ENCODE data around the gene CST9. TPM values are rescaled to one million over a fixed set of nuclear protein-coding genes. Genes with fewer than 3 reads are reported as not detected.

CST9 gene
- total and polyA plus RNA-seq, 2 of the 13 experiments (the other 11 are each of a cell fraction or from before 2014, with no cell fraction given): 0.07 TPM; not detected in 1

DNA sequence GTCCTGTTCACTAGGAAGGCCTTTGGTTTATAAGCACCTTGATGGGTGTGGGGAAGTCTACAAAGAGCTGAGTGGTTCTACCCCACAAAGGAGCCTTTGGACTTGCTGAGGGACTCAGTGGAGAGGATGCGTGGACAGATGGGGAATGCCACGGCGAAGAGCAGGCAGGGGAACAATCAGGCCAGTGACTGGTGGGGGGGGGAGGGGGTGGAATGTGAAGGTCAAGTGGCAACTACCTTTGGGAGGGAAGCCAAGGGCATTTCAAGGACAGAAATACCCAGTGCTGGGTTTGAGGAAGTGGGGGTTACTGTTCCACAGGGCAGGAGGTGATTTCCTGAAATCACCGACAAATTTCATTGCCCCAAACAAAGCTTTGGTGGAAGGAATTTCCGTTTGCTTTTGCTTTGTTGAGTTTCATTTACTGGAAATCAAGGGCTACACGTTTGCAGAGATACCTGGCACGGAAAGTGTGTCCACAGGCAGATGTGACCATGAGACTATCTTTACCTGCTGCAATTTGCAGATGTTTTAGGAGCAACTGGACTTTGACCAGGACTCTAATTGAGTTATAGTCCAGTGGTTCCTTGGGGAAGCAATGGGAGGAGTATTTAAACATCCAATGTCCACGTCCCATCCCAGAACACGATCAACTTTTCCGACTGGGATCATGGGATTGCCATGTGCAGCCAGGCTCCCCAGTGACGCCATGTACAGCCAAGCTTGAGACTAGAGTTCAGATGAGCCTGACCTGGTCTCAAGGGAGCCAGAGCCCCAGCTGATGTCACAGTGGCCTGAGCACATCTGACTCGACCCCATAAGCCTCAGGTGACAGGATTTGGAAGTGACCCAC lies 24.1 kb upstream of the CST9 start:
- intact Hi-C loops (cut with micrococcal nuclease; ENCODE audit: unreplicated experiment): loop anchor here (5.0 kb wide), 1 partner anchor 33 kb away; no protein-coding TSS in a partner anchor
- H3K4me1 ChIP-seq (ENCODE audit: insufficient read depth, low read length): peaks cover 80% of the 10 kb centered on the region
- H4K20me1 ChIP-seq (ENCODE audit: insufficient read depth, low read length): no peaks in the 10 kb centered on the region
- peak overlapping the region; percentile 70 for H3K27ac ChIP-seq (ENCODE audit: extremely low read length, insufficient read depth, low read length)
- peak overlapping the region in 2 of 3 experiments; percentile 0 to 39; a peak in 3 of 6 replicates for H3K4me3 ChIP-seq (replicated peaks in 1 of 3; ENCODE audit: insufficient read depth in 1 of 3, low read depth in 2 of 3, low read length in 3 of 3)
- no peak overlapping the region for H2AFZ ChIP-seq (ENCODE audit: low read length)
- peak overlapping the region; percentile 45 for H3K9ac ChIP-seq (ENCODE audit: insufficient read depth, low read depth, low read length)
- CTCF ChIA-PET (ENCODE audit: low intra/inter-chr PET ratio, low total read pairs): no interaction called here
- H3K27me3 ChIP-seq (ENCODE audit: control insufficient read depth in 1 of 2, insufficient read depth in 2 of 2, low read length in 2 of 2): no peaks in the 10 kb centered on the region
- peaks cover 7 to 14% of the 10 kb centered on the region in 2 experiments; a peak in 4 of 5 replicates for H3K36me3 ChIP-seq (replicated peaks in 1 of 2; ENCODE audit: control insufficient read depth in 1 of 2, insufficient read depth in 2 of 2, low read length in 2 of 2)
- no peaks in the 10 kb centered on the region for H3K9me3 ChIP-seq (ENCODE audit: low read length)
- peaks cover under 1% of the 10 kb centered on the region for H3K79me2 ChIP-seq (ENCODE audit: insufficient read depth, low read length)
- in situ Hi-C loops (cut with HindIII; ENCODE audit: extremely low pct_ligation_motif_present, low pct_unique_long_range_greater_than_20kb): loop anchor here (10.0 kb wide), 1 partner anchor 1055 kb away; no protein-coding TSS in a partner anchor
- BruUV-seq (replicated peaks): no TSS peak
- H3K4me2 ChIP-seq (ENCODE audit: low read depth, low read length): peak overlapping the region; percentile 61
- peak; percentile 39 for ATAC-seq
- FAIRE-seq: peak; percentile 53
- WGBS (ENCODE audit: low lambda C conversion rate): 5% methylated on average over 12 of the region's 12 CpGs
- POLR2A ChIA-PET: interaction anchor here (0.6 to 18.0 kb wide), 20 partner anchors 9 to 1106 kb away, joined by 3 to 543 read pairs (median 8); partner anchors contain the start of genes CST3, GZF1, NAPB and NXT1
- DNase-seq (ENCODE audit: low spot score): peak; percentile 71
- TF ChIP-seq RNF2 (conservative IDR thresholded peaks at IDR 0.05; ENCODE audit: low read depth) (0 out of 2 replicates have a peak, but pooled peaks have one; percentile 35), MAFG (CRISPR knock-in tag; IDR thresholded peaks at IDR 0.05) (no peak), ZNF775 (CRISPR knock-in tag; IDR thresholded peaks at IDR 0.05; ENCODE audit: borderline replicate concordance) (no peak), ZNF143 (CRISPR knock-in tag; IDR thresholded peaks at IDR 0.05) (peak; percentile 77), DR1 (CRISPR knock-in tag; IDR thresholded peaks at IDR 0.05) (no peak)
- TF ChIP-seq, protein P1, sequence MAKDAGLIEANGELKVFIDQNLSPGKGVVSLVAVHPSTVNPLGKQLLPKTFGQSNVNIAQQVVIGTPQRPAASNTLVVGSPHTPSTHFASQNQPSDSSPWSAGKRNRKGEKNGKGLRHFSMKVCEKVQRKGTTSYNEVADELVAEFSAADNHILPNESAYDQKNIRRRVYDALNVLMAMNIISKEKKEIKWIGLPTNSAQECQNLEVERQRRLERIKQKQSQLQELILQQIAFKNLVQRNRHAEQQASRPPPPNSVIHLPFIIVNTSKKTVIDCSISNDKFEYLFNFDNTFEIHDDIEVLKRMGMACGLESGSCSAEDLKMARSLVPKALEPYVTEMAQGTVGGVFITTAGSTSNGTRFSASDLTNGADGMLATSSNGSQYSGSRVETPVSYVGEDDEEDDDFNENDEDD (CRISPR knock-in tag; IDR thresholded peaks at IDR 0.05; ENCODE audit: borderline replicate concordance): peak; percentile 69; the same call in 1 of the 2 replicates
- TF ChIP-seq, protein P2, sequence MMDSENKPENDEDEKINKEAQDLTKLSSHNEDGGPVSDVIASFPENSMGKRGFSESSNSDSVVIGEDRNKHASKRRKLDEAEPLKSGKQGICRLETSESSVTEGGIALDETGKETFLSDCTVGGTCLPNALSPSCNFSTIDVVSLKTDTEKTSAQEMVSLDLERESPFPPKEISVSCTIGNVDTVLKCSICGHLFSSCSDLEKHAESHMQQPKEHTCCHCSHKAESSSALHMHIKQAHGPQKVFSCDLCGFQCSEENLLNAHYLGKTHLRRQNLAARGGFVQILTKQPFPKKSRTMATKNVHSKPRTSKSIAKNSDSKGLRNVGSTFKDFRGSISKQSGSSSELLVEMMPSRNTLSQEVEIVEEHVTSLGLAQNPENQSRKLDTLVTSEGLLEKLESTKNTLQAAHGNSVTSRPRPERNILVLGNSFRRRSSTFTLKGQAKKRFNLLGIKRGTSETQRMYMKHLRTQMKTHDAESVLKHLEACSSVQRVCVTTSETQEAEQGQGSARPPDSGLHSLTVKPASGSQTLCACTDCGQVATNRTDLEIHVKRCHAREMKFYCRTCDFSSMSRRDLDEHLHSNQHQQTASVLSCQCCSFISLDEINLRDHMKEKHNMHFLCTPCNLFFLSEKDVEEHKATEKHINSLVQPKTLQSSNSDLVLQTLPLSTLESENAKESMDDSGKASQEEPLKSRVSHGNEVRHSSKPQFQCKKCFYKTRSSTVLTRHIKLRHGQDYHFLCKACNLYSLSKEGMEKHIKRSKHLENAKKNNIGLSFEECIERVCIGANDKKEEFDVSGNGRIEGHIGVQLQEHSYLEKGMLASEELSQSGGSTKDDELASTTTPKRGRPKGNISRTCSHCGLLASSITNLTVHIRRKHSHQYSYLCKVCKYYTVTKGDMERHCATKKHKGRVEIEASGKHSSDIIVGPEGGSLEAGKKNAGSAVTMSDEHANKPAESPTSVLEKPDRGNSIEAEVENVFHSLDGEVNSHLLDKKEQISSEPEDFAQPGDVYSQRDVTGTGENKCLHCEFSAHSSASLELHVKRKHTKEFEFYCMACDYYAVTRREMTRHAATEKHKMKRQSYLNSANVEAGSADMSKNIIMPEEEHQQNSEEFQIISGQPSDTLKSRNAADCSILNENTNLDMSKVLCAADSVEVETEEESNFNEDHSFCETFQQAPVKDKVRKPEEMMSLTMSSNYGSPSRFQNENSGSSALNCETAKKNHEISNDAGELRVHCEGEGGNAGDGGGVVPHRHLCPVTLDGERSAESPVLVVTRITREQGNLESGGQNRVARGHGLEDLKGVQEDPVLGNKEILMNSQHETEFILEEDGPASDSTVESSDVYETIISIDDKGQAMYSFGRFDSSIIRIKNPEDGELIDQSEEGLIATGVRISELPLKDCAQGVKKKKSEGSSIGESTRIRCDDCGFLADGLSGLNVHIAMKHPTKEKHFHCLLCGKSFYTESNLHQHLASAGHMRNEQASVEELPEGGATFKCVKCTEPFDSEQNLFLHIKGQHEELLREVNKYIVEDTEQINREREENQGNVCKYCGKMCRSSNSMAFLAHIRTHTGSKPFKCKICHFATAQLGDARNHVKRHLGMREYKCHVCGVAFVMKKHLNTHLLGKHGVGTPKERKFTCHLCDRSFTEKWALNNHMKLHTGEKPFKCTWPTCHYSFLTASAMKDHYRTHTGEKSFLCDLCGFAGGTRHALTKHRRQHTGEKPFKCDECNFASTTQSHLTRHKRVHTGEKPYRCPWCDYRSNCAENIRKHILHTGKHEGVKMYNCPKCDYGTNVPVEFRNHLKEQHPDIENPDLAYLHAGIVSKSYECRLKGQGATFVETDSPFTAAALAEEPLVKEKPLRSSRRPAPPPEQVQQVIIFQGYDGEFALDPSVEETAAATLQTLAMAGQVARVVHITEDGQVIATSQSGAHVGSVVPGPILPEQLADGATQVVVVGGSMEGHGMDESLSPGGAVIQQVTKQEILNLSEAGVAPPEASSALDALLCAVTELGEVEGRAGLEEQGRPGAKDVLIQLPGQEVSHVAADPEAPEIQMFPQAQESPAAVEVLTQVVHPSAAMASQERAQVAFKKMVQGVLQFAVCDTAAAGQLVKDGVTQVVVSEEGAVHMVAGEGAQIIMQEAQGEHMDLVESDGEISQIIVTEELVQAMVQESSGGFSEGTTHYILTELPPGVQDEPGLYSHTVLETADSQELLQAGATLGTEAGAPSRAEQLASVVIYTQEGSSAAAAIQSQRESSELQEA (CRISPR knock-in tag; IDR thresholded peaks at IDR 0.05; ENCODE audit: not compliant biosample characterization): no peak
- TF ChIP-seq, protein P3, sequence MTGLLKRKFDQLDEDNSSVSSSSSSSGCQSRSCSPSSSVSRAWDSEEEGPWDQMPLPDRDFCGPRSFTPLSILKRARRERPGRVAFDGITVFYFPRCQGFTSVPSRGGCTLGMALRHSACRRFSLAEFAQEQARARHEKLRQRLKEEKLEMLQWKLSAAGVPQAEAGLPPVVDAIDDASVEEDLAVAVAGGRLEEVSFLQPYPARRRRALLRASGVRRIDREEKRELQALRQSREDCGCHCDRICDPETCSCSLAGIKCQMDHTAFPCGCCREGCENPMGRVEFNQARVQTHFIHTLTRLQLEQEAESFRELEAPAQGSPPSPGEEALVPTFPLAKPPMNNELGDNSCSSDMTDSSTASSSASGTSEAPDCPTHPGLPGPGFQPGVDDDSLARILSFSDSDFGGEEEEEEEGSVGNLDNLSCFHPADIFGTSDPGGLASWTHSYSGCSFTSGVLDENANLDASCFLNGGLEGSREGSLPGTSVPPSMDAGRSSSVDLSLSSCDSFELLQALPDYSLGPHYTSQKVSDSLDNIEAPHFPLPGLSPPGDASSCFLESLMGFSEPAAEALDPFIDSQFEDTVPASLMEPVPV (CRISPR knock-in tag; IDR thresholded peaks at IDR 0.05): no peak; the same call in 1 of the 2 replicates
- TF ChIP-seq, protein P4, sequence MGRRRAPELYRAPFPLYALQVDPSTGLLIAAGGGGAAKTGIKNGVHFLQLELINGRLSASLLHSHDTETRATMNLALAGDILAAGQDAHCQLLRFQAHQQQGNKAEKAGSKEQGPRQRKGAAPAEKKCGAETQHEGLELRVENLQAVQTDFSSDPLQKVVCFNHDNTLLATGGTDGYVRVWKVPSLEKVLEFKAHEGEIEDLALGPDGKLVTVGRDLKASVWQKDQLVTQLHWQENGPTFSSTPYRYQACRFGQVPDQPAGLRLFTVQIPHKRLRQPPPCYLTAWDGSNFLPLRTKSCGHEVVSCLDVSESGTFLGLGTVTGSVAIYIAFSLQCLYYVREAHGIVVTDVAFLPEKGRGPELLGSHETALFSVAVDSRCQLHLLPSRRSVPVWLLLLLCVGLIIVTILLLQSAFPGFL (CRISPR knock-in tag; IDR thresholded peaks at IDR 0.05): no peak

Measured in HepG2 (cell line).